ENCODE data around the gene TSHZ1.

Gene TSHZ1

GRCh38 chr18:75221897-75222296, 11.3 kb downstream of the TSHZ1 start:
- DNase-seq: no peak

- DNase-seq: no peak
Measured at GRCh38 chr18:75222407-75222806, 11.8 kb downstream of the TSHZ1 start.

- no peak for DNase-seq
Measured at GRCh38 chr18:75223687-75224347, 13.2 kb downstream of the TSHZ1 start.

GRCh38 chr18:75226286-75226955, 15.8 kb downstream of the TSHZ1 start:
- DNase-seq: no peak

GRCh38 chr18:75226956-75227316, 16.3 kb downstream of the TSHZ1 start:
- no peak for DNase-seq

GRCh38 chr18:75227535-75228296, 17.1 kb downstream of the TSHZ1 start:
- DNase-seq: no peak

- no peak for DNase-seq
Measured at GRCh38 chr18:75228967-75229366, 18.4 kb downstream of the TSHZ1 start.

GRCh38 chr18:75229437-75229836, 18.8 kb downstream of the TSHZ1 start:
- DNase-seq: peak in 1 of 6 experiments; percentile 8

GRCh38 chr18:75230163-75231052, 19.8 kb downstream of the TSHZ1 start:
- no peak for DNase-seq

GRCh38 chr18:75231053-75231406, 20.4 kb downstream of the TSHZ1 start:
- no peak for DNase-seq

- DNase-seq: no peak
Measured at GRCh38 chr18:75234901-75235300, 24.3 kb downstream of the TSHZ1 start.

- no peak for DNase-seq
Measured at GRCh38 chr18:75235896-75236295, 25.3 kb downstream of the TSHZ1 start.

- DNase-seq: no peak
Measured at GRCh38 chr18:75238100-75238499, 27.5 kb downstream of the TSHZ1 start.

GRCh38 chr18:75238786-75239185, 28.2 kb downstream of the TSHZ1 start:
- no peak for DNase-seq

GRCh38 chr18:75240433-75240832, 29.8 kb downstream of the TSHZ1 start:
- DNase-seq: no peak

GRCh38 chr18:75241705-75242104, 31.1 kb downstream of the TSHZ1 start:
- DNase-seq: no peak

- DNase-seq: peak in 5 of 6 experiments; percentile 11 to 31 (median 15)
Measured at GRCh38 chr18:75244351-75245313, 34.0 kb downstream of the TSHZ1 start.

- peak in 1 of 6 experiments; percentile 34 for DNase-seq
Measured at GRCh38 chr18:75246721-75247610, 36.4 kb downstream of the TSHZ1 start.

- DNase-seq: peak in 3 of 6 experiments; percentile 57 to 62 (median 61)
Measured at GRCh38 chr18:75247611-75248421, 37.2 kb downstream of the TSHZ1 start.

All from stimulated activated naive CD4-positive, alpha-beta T cell (primary cell).